CD8-positive, alpha-beta memory T cell (primary cell): ENCODE measurements around the gene PRRC1. TPM values are rescaled to one million over a fixed set of nuclear protein-coding genes. Genes with fewer than 3 reads are reported as not detected.
"Not testable (repeated sequence)": the region's sequence is repeated elsewhere in the genome, so short reads cannot be mapped to it uniquely, and the experiment has no call there.

Experiments
- CTCF ChIA-PET: fragments of 350-600 bp; sonication (Branson Sonifier 250); formaldehyde crosslinking; loops from one replicate; lab custom pipeline; 2021; ENCODE audit warnings: antibody characterized with exemption; lab: Charles Lee
- POLR2A ChIA-PET: fragments of 350-600 bp; sonication (Branson Sonifier 250); formaldehyde crosslinking; loops from one replicate; lab custom pipeline; 2021; ENCODE audit warnings: antibody characterized with exemption; lab: Charles Lee
- DNase-seq, 5 donors: peaks; one replicate each; pipeline versions ENCODE4 v3.0.0 to v3.0.0-alpha.2; 2020 to 2022; ENCODE audit warnings: mixed read lengths in 1 of 5
- H3K27ac ChIP-seq: one replicate; pipeline ENCODE4 v1.7.0; 2013; ENCODE audit warnings: low read depth, mild to moderate bottlenecking, low read length, moderate library complexity
- H3K27me3 ChIP-seq: 2 replicates; pipeline ENCODE4 v1.7.0; 2013; ENCODE audit warnings: low read length, mild to moderate bottlenecking; ENCODE audit not compliant: insufficient read depth, poor library complexity, severe bottlenecking
- H3K36me3 ChIP-seq: 2 replicates; pipeline ENCODE4 v1.7.0; 2013; ENCODE audit warnings: mild to moderate bottlenecking, low read length, moderate library complexity; ENCODE audit not compliant: insufficient read depth
- H3K4me1 ChIP-seq: 2 replicates; pipeline ENCODE4 v1.7.0; 2013; ENCODE audit warnings: mild to moderate bottlenecking, low read length, moderate library complexity; ENCODE audit not compliant: insufficient read depth
- H3K4me3 ChIP-seq: 2 replicates; pipeline ENCODE4 v1.7.0; 2013; ENCODE audit warnings: mild to moderate bottlenecking, low read length
- H3K9me3 ChIP-seq: 2 replicates; pipeline ENCODE4 v1.7.0; 2013; ENCODE audit warnings: mild to moderate bottlenecking, low read length
- H3K27ac Mint-ChIP-seq, 8 donors: one replicate each; pipeline ENCODE4 v1.8.0; 2020 to 2021; ENCODE audit warnings: mixed read lengths in 8 of 8, mild to moderate bottlenecking in 6 of 8, inconsistent platforms in 3 of 8, moderate library complexity in 3 of 8
- H3K27me3 Mint-ChIP-seq, 2 donors: one replicate each; pipeline ENCODE4 v1.8.0; 2020 to 2021; ENCODE audit warnings: mixed read lengths in 2 of 2, mild to moderate bottlenecking in 1 of 2, moderate library complexity in 1 of 2
- H3K36me3 Mint-ChIP-seq, 3 donors: one replicate each; pipeline ENCODE4 v1.8.0; 2020 to 2021; ENCODE audit warnings: mixed read lengths in 3 of 3, inconsistent platforms in 1 of 3, mild to moderate bottlenecking in 1 of 3
- H3K4me1 Mint-ChIP-seq, 3 donors: one replicate each; pipeline ENCODE4 v1.8.0; 2020 to 2021; ENCODE audit warnings: mixed read lengths in 3 of 3, inconsistent platforms in 1 of 3, mild to moderate bottlenecking in 1 of 3
- H3K4me3 Mint-ChIP-seq, 7 donors: one replicate each; pipeline ENCODE4 v1.8.0; 2020 to 2021; ENCODE audit warnings: mixed read lengths in 7 of 7, mild to moderate bottlenecking in 6 of 7, moderate library complexity in 4 of 7, inconsistent platforms in 2 of 7
- H3K9me3 Mint-ChIP-seq, 5 donors: one replicate each; pipeline ENCODE4 v1.8.0; 2020 to 2022; ENCODE audit warnings: mixed read lengths in 5 of 5, mild to moderate bottlenecking in 3 of 5, moderate library complexity in 2 of 5, inconsistent platforms in 1 of 5
- polyA plus RNA-seq: library from polyadenylated mRNA; unstranded; fragments of 300-500 nt; fragmentation: Illumina TruSeq; gene quantifications from one replicate; pipeline ENCODE4 v1.2.3, GENCODE V29; 2021
- total RNA-seq, 2 experiments: library from RNA; stranded (reverse); gene quantifications; one replicate each; pipeline ENCODE4 v1.2.3, GENCODE V29; 2021

The PRRC1 gene
- total and polyA plus RNA-seq, 3 experiments from 2014 or later: 32.4 to 37.5 (median 34.6) TPM

DNA sequence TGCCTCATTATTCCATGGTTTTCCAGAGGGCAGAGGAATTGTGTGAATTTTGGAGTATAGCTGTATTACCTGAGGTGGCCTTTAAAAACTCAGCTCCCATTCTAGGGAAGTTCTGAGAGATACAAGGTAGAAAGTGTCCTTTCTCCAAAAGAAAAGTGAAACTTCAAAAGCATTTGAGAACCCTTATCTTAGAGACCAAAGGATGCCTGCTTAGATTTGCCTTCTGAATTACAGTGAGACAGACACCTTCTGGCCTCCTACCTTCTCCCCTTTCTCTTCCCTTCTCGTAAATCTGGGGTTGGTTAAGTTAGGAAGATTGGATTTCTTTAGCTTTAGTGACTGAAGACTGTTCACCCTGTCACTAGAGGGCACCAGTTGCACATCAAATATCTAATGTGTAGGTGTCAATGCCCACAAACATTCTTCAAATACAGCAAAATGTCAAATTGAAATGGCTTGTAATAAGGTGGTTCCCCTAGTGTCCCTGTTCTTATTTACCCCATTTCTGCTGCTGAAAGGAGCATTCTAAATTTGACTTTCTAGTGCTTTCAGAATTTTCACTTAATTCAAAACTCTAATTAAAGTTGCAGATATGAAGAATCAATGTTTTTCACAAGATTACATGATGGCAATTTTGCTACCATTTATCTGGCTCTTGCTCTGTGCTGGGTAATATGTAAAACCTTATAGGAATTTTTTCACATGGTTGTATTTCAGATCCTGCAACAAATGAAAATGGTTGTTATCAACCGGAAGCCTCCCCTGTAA lies 46.7 kb downstream of the PRRC1 start:
- Mint-ChIP-seq H3K27me3 (peaks cover 3 to 13% of the 10 kb centered on the region in 2 donors), H3K4me3 (no peak overlapping the region), H3K27ac (peak overlapping the region in 1 of 8 donors; percentile 21), H3K9me3 (no peaks in the 10 kb centered on the region), H3K4me1 (peaks cover 7 to 17% (median 14%) of the 10 kb centered on the region in 3 donors), H3K36me3 (no peaks in the 10 kb centered on the region)
- Histone ChIP-seq H3K27me3 (no peaks in the 10 kb centered on the region), H3K4me1 (no peaks in the 10 kb centered on the region), H3K4me3 (no peak overlapping the region), H3K36me3 (no peaks in the 10 kb centered on the region), H3K27ac (no peak overlapping the region), H3K9me3 (no peaks in the 10 kb centered on the region)
- ChIA-PET CTCF (interaction anchor here (0.8 to 2.3 kb wide), 14 partner anchors 10 to 1112 kb away, joined by 3 to 14 read pairs (median 4); no protein-coding TSS in a partner anchor), POLR2A (interaction anchor here (0.6 kb wide), 1 partner anchor 518 kb away, joined by 4 read pairs; no protein-coding TSS in a partner anchor)
- DNase-seq: peak; percentile 11 to 54 (median 43)

DNA sequence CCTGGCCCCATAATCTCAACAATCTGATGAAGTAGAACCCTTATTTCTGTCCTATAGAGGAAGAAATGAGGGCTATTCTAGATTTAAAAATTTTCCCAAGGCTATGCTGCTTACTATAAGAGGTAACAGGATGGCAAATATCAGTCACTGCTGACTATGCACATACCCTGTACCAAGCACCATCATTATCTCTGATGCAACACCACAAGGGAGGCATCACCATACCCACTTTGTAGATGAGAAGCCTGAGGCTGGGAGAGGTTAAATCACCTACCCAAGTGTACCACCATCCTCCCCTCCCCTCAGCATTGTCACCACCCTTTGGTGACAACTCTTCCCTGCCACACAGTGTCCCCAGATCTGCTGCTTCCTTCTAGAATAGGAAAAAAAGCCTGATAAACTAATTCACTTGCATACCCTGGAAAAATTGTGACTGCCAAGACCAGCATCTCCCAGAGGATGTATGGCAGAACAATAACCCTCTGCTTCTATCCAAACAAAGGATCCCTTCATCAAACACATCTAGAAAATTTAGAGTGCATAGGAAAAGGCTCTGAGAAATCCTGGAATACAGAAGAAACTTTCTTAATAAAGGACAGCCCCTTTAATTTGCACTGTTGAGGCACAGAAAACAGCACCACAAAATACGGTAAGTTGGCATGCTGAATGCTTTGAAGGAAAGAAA lies 48.3 kb downstream of the PRRC1 start:
- H3K4me3 ChIP-seq: no peak overlapping the region
- no peak overlapping the region for H3K27ac Mint-ChIP-seq
- H3K4me1 ChIP-seq: no peaks in the 10 kb centered on the region
- peaks cover 7 to 17% (median 14%) of the 10 kb centered on the region in 3 donors for H3K4me1 Mint-ChIP-seq
- H3K27ac ChIP-seq: no peak overlapping the region
- H3K4me3 Mint-ChIP-seq: no peak overlapping the region
- no peaks in the 10 kb centered on the region for H3K9me3 Mint-ChIP-seq
- H3K9me3 ChIP-seq: no peaks in the 10 kb centered on the region
- DNase-seq: no peak
- ChIA-PET POLR2A (no interaction called here), CTCF (interaction anchor here (1.0 kb wide), 1 partner anchor 636 kb away, joined by 3 read pairs; no protein-coding TSS in a partner anchor)
- H3K36me3 ChIP-seq: no peaks in the 10 kb centered on the region
- peaks cover 12 to 18% of the 10 kb centered on the region in 2 donors for H3K27me3 Mint-ChIP-seq
- no peaks in the 10 kb centered on the region for H3K27me3 ChIP-seq
- H3K36me3 Mint-ChIP-seq: no peaks in the 10 kb centered on the region

DNA sequence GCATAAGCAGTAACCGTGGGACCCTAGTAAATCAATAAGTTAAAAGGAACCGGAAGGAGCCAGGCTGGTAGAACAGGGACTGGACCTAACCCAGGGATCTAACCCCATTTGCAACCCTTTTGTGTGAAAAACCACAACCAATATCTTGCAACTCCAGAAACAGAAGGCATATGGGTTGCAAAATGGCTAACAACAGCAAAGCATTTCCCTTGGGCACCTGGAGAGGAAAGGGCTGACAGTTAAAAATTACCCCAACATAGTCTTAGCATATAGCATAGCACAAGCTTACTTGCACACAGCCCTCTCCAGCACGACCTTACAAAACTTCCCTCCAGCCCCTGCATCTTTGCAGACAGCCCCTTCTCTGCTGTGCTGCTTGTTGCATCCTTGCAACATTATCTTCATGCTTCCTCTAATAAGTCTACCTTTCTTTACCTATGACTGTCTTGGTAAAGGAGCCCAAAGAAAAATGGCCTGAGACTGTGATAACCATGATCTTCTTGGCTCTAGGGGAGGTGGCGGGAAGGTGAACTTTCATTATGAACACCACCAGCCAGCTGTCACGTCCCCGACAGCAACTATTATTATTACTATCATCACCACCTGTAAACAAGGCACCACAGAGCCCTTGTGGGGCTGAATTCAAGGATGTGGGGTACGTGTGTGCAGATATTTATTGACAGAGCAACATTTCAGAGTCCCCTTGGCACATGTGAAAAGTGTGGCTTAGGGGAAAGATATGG lies 49.8 kb downstream of the PRRC1 start:
- Mint-ChIP-seq H3K4me1 (peaks cover 7 to 17% (median 14%) of the 10 kb centered on the region in 3 donors), H3K27me3 (peaks cover 16 to 21% of the 10 kb centered on the region in 2 donors), H3K36me3 (peaks cover 0 to 1% (median 0%) of the 10 kb centered on the region in 3 donors), H3K27ac (peak overlapping the region in 4 of 8 donors; percentile 2 to 55 (median 7)), H3K4me3 (peak overlapping the region in 3 of 7 donors; percentile 3 to 72 (median 71)), H3K9me3 (no peaks in the 10 kb centered on the region)
- Histone ChIP-seq H3K36me3 (no peaks in the 10 kb centered on the region), H3K4me1 (no peaks in the 10 kb centered on the region), H3K9me3 (no peaks in the 10 kb centered on the region), H3K27ac (no peak overlapping the region), H3K27me3 (no peaks in the 10 kb centered on the region), H3K4me3 (no peak overlapping the region)
- no peak for DNase-seq
- CTCF ChIA-PET: interaction anchor here (1.0 to 1.2 kb wide), 2 partner anchors 16 to 633 kb away, joined by 3 to 4 read pairs; no protein-coding TSS in a partner anchor
- POLR2A ChIA-PET: no interaction called here

DNA sequence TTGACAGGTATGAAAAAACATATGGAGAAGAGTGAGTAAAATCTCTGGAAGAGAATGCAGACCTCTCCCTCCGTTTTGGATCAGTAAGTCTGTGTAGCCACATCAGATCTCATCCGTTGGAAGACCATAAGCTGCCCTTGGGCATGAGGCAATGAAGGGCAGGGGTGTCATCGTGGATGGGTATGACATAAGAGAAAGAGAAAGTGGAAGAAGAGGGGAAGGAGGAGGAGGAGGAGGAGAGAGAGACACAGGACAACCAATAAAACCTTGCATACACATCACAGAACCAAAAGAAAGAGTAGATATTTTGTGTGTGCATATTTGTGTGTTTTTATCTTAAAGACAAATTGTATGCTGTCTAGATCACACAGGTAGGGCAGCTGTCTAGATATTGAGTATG lies 50.7 kb downstream of the PRRC1 start:
- ChIA-PET CTCF (interaction anchor here (1.0 to 2.1 kb wide), 2 partner anchors 18 to 632 kb away, joined by 3 to 5 read pairs; no protein-coding TSS in a partner anchor), POLR2A (no interaction called here)
- peak overlapping the region in 5 of 7 donors; percentile 17 to 72 (median 42) for H3K4me3 Mint-ChIP-seq
- Histone ChIP-seq H3K9me3 (no peaks in the 10 kb centered on the region), H3K36me3 (no peaks in the 10 kb centered on the region), H3K4me1 (no peaks in the 10 kb centered on the region), H3K27ac (no peak overlapping the region), H3K4me3 (no peak overlapping the region), H3K27me3 (no peaks in the 10 kb centered on the region)
- DNase-seq: no peak
- peaks cover 0 to 1% (median 0%) of the 10 kb centered on the region in 3 donors for H3K36me3 Mint-ChIP-seq
- peaks cover 0 to 3% (median 0%) of the 10 kb centered on the region in 5 donors for H3K9me3 Mint-ChIP-seq
- peaks cover 16 to 22% of the 10 kb centered on the region in 2 donors for H3K27me3 Mint-ChIP-seq
- peak overlapping the region in 3 of 8 donors; percentile 46 to 51 (median 47) for H3K27ac Mint-ChIP-seq
- H3K4me1 Mint-ChIP-seq: peaks cover 7 to 17% (median 14%) of the 10 kb centered on the region in 3 donors

DNA sequence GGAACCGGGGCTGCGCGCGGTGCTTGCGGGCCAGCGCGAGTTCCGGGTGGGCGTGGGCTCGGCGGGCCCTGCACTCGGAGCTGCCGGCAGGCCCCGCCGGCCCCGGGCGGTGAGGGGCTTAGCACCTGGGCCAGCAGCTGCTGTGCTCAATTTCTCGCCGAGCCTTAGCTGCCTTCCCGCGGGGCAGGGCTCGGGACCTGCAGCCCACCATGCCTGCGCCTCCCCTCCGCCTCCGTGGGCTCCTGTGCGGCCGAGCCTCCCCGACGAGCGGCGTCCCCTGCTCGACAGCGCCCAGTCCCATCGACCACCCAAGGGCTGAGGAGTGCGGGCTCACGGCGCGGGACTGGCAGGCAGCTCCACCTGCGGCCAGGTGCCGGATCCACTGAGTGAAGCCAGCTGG lies 52.0 kb downstream of the PRRC1 start:
- DNase-seq, H3K27ac Mint-ChIP-seq, H3K27ac ChIP-seq, H3K36me3 ChIP-seq, POLR2A ChIA-PET, H3K4me3 ChIP-seq, H3K4me1 ChIP-seq, H3K9me3 ChIP-seq, H3K27me3 ChIP-seq, H3K36me3 Mint-ChIP-seq: not testable (repeated sequence)
- H3K4me3 Mint-ChIP-seq: peak overlapping the region in 3 of 7 donors; percentile 18 to 47 (median 32)
- peaks cover under 1 to 11% (median 4%) of the 10 kb centered on the region in 5 donors for H3K9me3 Mint-ChIP-seq
- CTCF ChIA-PET: interaction anchor here (2.0 to 2.1 kb wide), 2 partner anchors 16 to 632 kb away, joined by 5 to 8 read pairs; no protein-coding TSS in a partner anchor
- H3K4me1 Mint-ChIP-seq: peaks cover 7 to 17% (median 10%) of the 10 kb centered on the region in 3 donors
- peaks cover 18 to 26% of the 10 kb centered on the region in 2 donors for H3K27me3 Mint-ChIP-seq

DNA sequence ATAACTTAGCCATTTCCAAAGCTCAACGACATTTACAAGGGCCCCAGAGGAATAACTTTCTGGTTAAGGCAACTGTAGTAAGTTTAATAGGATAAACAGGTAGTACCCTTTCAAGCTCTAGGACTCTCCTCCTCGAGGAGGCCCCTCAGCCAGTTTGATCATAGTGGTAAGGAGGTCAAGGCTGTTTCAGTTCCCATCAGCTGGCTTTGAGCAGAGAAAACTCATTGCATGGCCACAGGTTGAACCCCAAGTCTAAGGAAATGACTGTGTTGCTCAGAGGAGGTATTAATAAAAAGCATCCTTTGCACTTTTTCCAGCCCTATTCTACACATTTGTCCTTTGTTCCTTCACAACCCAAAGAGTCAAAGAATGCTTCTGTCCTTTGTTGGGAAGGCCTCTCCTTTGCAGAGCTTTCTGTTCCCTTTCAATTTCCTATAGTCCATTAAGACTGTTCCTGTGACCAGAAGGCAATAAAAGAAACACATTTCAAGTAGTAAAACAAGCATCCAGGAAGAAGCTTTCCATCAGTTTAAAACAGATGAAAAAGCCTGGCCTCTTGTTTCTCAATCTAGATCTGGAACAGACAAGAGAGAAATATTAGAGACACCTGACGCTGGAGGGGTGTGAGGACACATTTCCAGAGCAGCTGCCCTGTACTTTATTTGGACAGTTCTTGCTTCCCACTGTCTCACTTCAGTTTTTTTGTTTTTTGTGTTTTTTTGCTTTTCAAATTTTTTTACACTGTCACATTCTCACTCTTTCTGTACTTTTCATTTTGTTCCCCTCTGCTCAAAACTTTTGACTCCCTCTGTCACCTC lies 54.1 kb downstream of the PRRC1 start:
- CTCF ChIA-PET: interaction anchor here (1.6 to 2.0 kb wide), 2 partner anchors 14 to 630 kb away, joined by 4 to 8 read pairs; no protein-coding TSS in a partner anchor
- peaks cover 7 to 17% (median 10%) of the 10 kb centered on the region in 3 donors for H3K4me1 Mint-ChIP-seq
- H3K27me3 Mint-ChIP-seq: peaks cover 25 to 27% of the 10 kb centered on the region in 2 donors
- Histone ChIP-seq H3K36me3 (no peaks in the 10 kb centered on the region), H3K27me3 (no peaks in the 10 kb centered on the region), H3K4me1 (no peaks in the 10 kb centered on the region), H3K27ac (no peak overlapping the region), H3K4me3 (no peak overlapping the region), H3K9me3 (no peaks in the 10 kb centered on the region)
- H3K9me3 Mint-ChIP-seq: peaks cover 9 to 21% (median 14%) of the 10 kb centered on the region in 5 donors
- POLR2A ChIA-PET: no interaction called here
- no peak overlapping the region for H3K4me3 Mint-ChIP-seq
- DNase-seq: no peak
- H3K27ac Mint-ChIP-seq: no peak overlapping the region
- peaks cover 0 to 1% (median 0%) of the 10 kb centered on the region in 3 donors for H3K36me3 Mint-ChIP-seq

DNA sequence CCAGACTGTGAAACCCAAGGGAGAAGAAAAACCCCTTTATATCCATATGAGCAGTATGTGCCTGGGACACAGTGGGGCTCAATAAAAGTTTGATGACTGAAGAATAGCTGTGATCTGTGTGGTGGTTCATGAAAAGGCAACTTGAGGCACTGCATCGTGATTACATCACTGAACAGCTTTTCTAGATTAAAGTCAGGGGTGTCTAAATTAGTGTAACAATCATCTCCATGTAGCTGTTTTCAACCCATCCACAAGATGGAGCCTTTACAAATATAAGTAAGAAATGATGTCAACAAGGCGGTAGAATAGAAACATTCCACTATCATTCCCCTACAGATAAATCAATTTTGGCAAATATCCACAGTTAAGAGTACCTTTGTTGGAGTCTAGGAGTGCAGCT lies 55.5 kb downstream of the PRRC1 start:
- Histone ChIP-seq H3K27ac (no peak overlapping the region), H3K4me3 (no peak overlapping the region), H3K36me3 (no peaks in the 10 kb centered on the region), H3K27me3 (no peaks in the 10 kb centered on the region), H3K4me1 (no peaks in the 10 kb centered on the region), H3K9me3 (no peaks in the 10 kb centered on the region)
- ChIA-PET CTCF (interaction anchor here (0.9 kb wide), 1 partner anchor 17 kb away, joined by 3 read pairs; no protein-coding TSS in a partner anchor), POLR2A (no interaction called here)
- Mint-ChIP-seq H3K4me3 (no peak overlapping the region), H3K9me3 (peaks cover 9 to 21% (median 16%) of the 10 kb centered on the region in 5 donors), H3K27me3 (peaks cover 22 to 23% of the 10 kb centered on the region in 2 donors), H3K36me3 (peaks cover 0 to 1% (median 0%) of the 10 kb centered on the region in 3 donors), H3K27ac (no peak overlapping the region), H3K4me1 (peaks cover 3 to 8% (median 4%) of the 10 kb centered on the region in 3 donors)
- DNase-seq: no peak
